Measurements from ENCODE around the gene TMEM50A. TPM values are rescaled to one million over a fixed set of nuclear protein-coding genes. Genes with fewer than 3 reads are reported as not detected.
"Not testable (repeated sequence)": the region's sequence is repeated elsewhere in the genome, so short reads cannot be mapped to it uniquely, and the experiment has no call there.

TMEM50A gene
- total RNA-seq, 1 experiment from 2014 or later = 95.9 TPM

DNA sequence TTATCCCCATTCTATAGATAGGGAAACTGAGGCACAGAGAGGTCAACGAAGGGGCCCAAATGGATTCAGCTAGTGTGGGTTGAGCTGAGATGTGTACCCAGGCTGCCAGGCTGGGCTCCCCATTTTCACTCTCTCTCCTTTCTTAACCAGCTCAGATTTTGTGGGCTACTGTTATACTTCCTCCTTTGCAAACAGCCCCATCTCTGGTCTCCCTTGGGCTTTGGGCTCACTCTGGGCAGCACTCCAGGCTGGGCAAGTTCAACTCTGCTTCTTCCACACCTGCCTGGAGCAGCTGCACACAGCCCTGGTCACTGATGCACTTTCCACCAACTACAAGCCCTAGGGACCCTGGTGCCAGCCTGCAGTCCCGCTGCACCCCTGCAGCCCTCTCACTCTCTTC is 59.9 kb downstream of the TMEM50A start:
- H3K27ac Mint-ChIP-seq; H3K56ac ChIP-seq (ENCODE audit: insufficient read length, low read depth, low read length); H2AFZ ChIP-seq (ENCODE audit: low read length); H3K4ac ChIP-seq (ENCODE audit: low read depth, low read length); H2BK12ac ChIP-seq (ENCODE audit: insufficient read length, low read depth, low read length); H3K79me1 ChIP-seq (ENCODE audit: insufficient read depth, low read depth, low read length, poor library complexity, severe bottlenecking); H3K4me3 Mint-ChIP-seq; H3K4me1 ChIP-seq (ENCODE audit: insufficient read depth, low read length); H3K23me2 ChIP-seq (ENCODE audit: insufficient read length, low read depth, low read length, poor library complexity, severe bottlenecking); H3K36me3 Mint-ChIP-seq (ENCODE audit: insufficient read depth in 1 of 3, low read depth in 3 of 3); H3K18ac ChIP-seq (ENCODE audit: insufficient read length, low read depth, low read length); H2AK5ac ChIP-seq (ENCODE audit: insufficient read length, low read length); H3K14ac ChIP-seq (ENCODE audit: insufficient read depth, low read length); H2BK20ac ChIP-seq (ENCODE audit: low read depth, low read length, poor library complexity, severe bottlenecking); H3K4me1 Mint-ChIP-seq; H4K5ac ChIP-seq (ENCODE audit: insufficient read length, low read depth, low read length); H2BK120ac ChIP-seq (ENCODE audit: low read depth, low read length, poor library complexity, severe bottlenecking); H2BK15ac ChIP-seq (ENCODE audit: low read depth, low read length); H4K20me1 ChIP-seq (ENCODE audit: control insufficient read depth, insufficient read depth, insufficient read length); H3K9me3 ChIP-seq (ENCODE audit: control insufficient read depth, low read depth, low read length); H4K8ac ChIP-seq (replicated peaks; ENCODE audit: insufficient read length, low read depth, low read length); H3K9me3 Mint-ChIP-seq; H3K4me2 ChIP-seq (ENCODE audit: insufficient read depth, insufficient read length, low read length); H3K23ac ChIP-seq (ENCODE audit: insufficient read length, low read depth, low read length); H2BK5ac ChIP-seq (ENCODE audit: insufficient read length, low read length); H3T11ph ChIP-seq (ENCODE audit: low read length); H3K9ac ChIP-seq (ENCODE audit: extremely low read depth, insufficient read length, low read length); DNase-seq; H3K27me3 ChIP-seq (ENCODE audit: insufficient read depth, low read length); H4K91ac ChIP-seq (ENCODE audit: insufficient read length, low read depth, low read length); H3K27ac ChIP-seq (ENCODE audit: insufficient read length, low read depth, low read length); H3K79me2 ChIP-seq (ENCODE audit: insufficient read depth, low read length): not testable (repeated sequence)
- no CpG with 5 or more reads among the region's 2 CpGs for WGBS (ENCODE audit: extremely low coverage, insufficient read length, low lambda C conversion rate)
- peaks cover 22% of the 10 kb centered on the region for H3K27me3 Mint-ChIP-seq (ENCODE audit: low read depth)
